Activated T-cell treated with anti-CD3 and anti-CD28 coated beads for 48 hours (primary cell): ENCODE data around the gene MEGF9.

Experiments used
- DNase-seq: peaks from one replicate; pipeline ENCODE4 v3.0.0-alpha.2; 2020; ENCODE audit warnings: low read depth

The MEGF9 gene

GRCh38 chr9:120702075-120702474 is 12.2 kb downstream of the MEGF9 start:
- DNase-seq = no peak

- no peak for DNase-seq
These were observed 13.0 kb downstream of the MEGF9 start for GRCh38 chr9:120701248-120701647.

- no peak for DNase-seq
These were observed 15.5 kb downstream of the MEGF9 start for GRCh38 chr9:120698766-120699165.

- DNase-seq = no peak
These were observed 16.8 kb downstream of the MEGF9 start for GRCh38 chr9:120697448-120697847.

GRCh38 chr9:120696551-120697230 is 17.6 kb downstream of the MEGF9 start:
- no peak for DNase-seq

GRCh38 chr9:120694559-120694958 is 19.7 kb downstream of the MEGF9 start:
- DNase-seq = no peak

GRCh38 chr9:120693700-120694008 is 20.6 kb downstream of the MEGF9 start:
- DNase-seq = no peak

GRCh38 chr9:120692901-120693699 is 21.2 kb downstream of the MEGF9 start:
- DNase-seq = no peak

- DNase-seq = no peak
These were observed 23.9 kb downstream of the MEGF9 start for GRCh38 chr9:120690372-120690771.

GRCh38 chr9:120689860-120690259 is 24.4 kb downstream of the MEGF9 start:
- DNase-seq = no peak

GRCh38 chr9:120688758-120689157 is 25.5 kb downstream of the MEGF9 start:
- no peak for DNase-seq

- DNase-seq = no peak
These were observed 31.1 kb downstream of the MEGF9 start for GRCh38 chr9:120683150-120683549.

GRCh38 chr9:120681121-120681520 is 33.1 kb downstream of the MEGF9 start:
- no peak for DNase-seq

- no peak for DNase-seq
These were observed 33.7 kb downstream of the MEGF9 start for GRCh38 chr9:120680579-120680978.

- no peak for DNase-seq
These were observed 34.1 kb downstream of the MEGF9 start for GRCh38 chr9:120680161-120680560.

GRCh38 chr9:120677965-120678364 is 36.3 kb downstream of the MEGF9 start:
- DNase-seq = no peak

GRCh38 chr9:120676767-120677402 is 37.4 kb downstream of the MEGF9 start:
- DNase-seq = no peak

- DNase-seq = no peak
These were observed 45.9 kb downstream of the MEGF9 start for GRCh38 chr9:120668399-120668798.

GRCh38 chr9:120663950-120664349 is 50.3 kb downstream of the MEGF9 start:
- no peak for DNase-seq

- no peak for DNase-seq
These were observed 50.9 kb downstream of the MEGF9 start for GRCh38 chr9:120663380-120663779.

- no peak for DNase-seq
These were observed 51.8 kb downstream of the MEGF9 start for GRCh38 chr9:120662513-120662912.

- DNase-seq = no peak
These were observed 54.6 kb downstream of the MEGF9 start for GRCh38 chr9:120659676-120660075.

- DNase-seq = no peak
These were observed 55.1 kb downstream of the MEGF9 start for GRCh38 chr9:120659209-120659608.
